Hippocampal formation (tissue), 2 donors: Measurements from ENCODE around the gene NEXN.
"Not testable (repeated sequence)": the region's sequence is repeated elsewhere in the genome, so short reads cannot be mapped to it uniquely, and the experiment has no call there.

Source experiments
- DNase-seq, 2 donors: peaks; one replicate each; lab custom pipeline; 2025; lab: John Stamatoyannopoulos, UW

Gene NEXN

DNA sequence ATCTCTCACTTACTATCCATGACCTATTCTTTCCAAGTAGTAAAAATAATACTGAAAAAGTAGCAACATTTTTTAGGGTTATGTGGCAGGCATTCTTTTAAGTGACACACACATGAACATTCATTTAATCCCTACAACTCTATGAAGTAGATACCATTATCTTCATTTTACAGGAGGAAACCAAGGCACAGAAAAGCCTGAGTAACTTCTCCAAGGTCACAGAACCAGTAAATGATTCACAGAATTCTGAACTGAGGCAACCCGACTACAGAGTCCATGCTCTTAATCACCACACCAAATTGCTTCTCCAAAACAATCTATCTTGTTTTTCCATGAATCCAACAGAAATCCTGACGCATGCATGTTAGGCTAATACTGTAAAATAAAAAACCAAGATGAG is 73.0 kb downstream of the NEXN start:
- no peak for DNase-seq

DNA sequence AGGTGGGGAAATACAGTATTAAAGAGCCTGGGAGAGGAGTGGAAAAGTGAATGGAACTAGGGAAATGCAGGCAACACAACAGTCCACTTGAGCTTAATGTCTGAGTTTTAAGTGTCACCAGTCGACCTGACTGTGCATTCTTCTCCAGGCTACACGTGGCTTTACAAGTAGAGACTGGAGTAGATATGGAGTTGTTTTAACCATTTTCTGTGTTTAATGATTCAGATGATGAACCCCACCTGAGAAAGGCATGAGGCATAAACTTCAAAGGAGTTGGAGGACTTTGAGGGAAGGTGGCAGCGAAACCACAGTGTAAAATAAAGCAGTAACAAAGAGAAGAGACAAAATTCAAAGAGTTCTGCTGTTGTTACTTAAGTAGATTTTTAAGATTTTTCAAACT is 77.9 kb downstream of the NEXN start:
- no peak for DNase-seq

DNA sequence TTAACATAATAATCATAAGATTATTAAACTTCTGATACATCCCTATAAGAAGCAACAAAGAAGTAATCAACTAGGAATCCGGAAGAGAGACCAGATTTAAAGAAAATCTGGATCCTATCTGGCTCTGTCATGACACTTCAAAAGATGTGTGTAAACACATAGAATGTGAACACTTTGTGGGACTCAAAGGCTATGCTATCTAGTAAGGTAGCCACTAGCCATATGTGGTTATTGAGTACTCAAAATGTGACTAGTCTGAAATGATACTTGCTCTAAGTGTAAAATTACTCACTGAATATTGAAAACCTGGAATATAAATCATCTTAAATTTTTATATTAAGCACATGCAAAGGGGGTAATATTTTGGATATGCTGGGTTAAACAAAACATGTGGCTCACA is 81.8 kb downstream of the NEXN start:
- DNase-seq: no peak

DNA sequence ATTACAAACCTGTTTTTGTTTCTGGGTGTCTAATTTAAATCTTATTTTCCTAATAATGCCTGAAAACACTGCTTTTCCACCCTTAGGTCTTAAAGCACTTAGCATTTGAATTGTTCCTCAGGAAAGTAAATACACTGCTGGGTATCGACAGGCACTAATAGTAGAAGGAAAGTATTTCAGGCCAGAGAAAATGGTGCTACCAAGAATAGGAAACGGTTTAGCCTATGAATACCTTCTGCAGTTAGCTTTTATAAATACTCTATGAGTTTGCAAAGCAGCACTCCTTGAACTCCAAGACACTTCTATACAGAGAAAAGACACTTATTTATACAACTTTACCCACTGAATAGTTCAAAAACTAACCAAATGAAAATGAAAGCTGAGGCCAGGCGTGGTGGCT is 83.7 kb downstream of the NEXN start:
- no peak for DNase-seq

DNA sequence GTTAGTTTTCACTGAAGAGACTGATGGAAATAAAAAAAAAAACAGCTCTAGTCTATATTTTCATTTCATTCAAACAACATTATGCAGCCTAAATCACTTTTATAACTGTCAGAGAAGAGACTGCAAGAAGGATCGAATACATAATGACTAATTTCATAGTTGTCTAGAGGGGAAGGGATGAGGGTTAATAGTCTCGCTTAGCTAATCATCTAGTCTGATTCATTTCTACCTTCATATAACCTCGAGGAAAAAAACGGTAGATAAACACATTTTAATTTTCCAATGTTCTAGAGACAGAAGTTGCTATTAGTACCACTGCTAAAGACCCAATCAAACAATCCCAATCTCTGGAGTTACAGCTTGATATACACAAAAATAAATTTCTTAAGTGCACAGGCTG is 87.0 kb downstream of the NEXN start:
- no peak for DNase-seq

DNA sequence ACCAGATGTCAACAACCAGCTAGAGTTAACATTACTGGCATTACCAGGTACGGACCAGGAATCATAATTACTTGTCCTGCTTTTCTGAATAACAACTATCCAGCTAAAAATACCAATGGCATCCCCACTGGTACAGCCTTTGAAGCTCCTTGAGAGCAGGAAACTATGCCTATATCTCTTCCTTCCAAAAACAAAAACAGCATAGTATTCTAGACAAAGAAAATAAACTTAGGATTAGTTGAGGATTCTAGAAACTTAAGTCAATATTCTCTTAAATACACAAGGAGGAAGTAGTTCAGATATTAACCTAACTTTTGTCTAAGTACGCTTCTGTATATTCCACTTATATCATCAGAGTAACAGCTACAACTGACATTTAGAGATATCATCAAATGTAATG is 87.5 kb downstream of the NEXN start:
- DNase-seq: no peak

DNA sequence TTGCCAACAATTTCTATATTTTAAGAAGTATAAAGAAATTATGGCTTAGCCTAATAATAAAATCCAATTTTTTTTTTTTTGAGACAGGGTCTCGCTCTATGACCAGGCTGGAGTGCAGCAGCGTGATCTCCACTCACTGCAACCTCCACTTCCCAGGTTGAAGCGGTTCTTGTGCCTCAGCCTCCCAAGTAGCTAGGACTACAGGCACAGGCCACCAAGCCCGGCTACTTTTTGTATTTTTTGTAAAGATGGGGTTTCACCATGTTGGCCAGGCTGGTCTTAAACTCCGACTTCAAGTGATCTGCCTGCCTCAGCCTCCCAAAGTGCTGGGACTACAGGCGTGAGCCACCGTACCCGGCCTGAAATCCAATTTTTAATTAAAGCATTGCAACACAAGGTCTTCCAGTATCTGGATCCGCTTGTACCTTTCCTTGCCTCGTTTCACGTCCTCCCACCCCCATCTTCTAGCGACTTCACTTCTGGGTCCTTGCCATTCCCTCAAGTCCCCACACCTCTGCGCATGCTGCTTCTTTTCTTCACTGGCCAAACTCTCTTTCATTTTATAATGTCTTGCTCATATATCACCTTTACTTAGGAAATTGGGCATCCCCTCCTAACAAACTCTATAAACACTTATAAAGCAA is 88.1 kb downstream of the NEXN start:
- DNase-seq: no peak

DNA sequence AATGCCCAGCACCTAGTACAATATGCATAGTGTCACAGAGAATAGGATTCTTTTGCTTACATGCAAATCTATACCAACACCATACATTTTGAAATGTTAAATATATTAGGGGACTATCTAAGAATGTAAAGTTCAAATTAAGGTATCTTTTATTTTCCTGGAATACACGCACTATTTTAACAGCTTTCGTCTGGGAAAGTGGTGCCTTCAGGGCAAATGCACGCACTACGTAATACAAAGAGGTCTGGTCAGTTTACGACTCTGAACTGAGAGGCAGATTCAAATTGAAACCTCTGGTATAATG is 89.5 kb downstream of the NEXN start:
- DNase-seq: no peak

DNA sequence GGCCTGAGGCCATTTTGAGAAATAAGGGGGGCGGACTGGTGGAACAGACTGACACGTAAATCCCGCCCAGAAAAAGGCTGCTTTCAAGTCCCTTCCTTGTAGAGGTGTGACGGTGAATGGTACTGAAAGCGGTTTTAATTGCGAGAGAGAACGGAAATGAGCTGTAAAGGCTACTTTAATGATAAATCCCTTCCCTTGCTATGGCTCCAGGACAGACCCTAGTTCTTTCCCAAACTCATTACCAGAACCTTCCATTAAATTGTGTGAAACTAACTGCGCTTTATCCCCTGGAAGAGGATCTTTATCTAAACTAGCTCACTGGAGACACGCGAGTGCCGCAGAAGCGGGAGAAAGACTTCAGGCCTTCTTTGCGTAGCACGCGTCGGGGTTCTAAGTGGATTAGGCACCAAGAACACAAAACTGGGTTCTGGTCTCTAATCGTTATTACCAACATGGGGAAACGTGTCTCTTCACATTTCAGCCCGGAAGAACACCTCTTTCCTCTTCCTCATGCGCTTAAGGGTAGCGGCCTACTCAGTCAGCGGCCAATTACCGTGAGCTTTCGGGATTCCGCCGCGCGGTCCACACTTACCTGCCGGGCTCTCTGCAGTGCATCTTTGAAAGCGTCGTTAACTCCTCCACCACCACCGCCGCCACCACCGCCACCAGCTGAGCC is 90.0 kb downstream of the NEXN start:
- peak in 1 of 2 donors; percentile 74 for DNase-seq

DNA sequence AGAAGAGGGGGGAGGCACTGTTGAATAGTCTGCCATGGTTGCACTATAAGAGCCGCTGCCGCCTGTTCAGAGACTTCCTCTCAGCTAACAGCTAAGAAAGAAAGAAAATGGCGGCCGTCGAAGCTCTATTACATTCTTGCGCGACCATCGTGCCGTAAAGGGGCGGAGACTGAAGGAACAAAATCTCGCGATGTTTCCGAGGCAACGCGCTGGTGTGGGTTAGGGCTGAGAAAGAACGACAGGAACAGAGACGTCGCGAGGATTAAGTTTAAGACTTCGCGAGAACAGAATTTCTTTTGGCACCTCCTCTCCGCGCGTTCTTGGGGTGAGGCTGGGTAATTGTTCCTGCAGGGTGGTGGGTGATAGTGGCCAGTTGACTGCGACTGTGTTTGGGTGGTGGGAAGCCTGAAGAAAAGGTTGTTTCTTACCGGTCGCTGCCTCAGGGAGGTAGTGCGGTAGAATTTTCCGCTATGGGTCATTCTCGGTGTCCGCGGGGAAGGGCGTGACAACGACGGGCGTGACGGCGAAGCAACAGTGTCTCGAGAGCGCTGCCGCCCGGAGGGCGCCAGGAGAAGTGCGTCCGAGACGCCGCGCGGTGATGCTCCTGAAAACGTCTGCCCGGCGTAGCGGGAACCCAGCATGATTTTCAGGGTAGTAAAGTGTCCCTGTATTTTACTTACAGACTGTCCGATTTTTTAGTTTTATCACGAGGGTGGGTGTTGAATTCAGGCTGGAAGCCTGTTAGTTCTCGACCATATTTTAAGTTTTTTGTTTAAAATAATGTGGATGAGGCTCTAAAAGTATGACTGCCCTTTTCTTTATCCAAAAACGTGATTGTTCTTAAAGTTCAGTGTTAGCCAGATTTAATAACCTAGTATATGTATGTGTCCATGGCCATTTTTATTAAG is 90.8 kb downstream of the NEXN start, which contains the start of gene FUBP1:
Gene FUBP1 (minus strand): TSS at position 104 of the 908 bp plus-strand sequence. CDS start 68 bp downstream, at position 36.
- peak; percentile 91 to 96 for DNase-seq

DNA sequence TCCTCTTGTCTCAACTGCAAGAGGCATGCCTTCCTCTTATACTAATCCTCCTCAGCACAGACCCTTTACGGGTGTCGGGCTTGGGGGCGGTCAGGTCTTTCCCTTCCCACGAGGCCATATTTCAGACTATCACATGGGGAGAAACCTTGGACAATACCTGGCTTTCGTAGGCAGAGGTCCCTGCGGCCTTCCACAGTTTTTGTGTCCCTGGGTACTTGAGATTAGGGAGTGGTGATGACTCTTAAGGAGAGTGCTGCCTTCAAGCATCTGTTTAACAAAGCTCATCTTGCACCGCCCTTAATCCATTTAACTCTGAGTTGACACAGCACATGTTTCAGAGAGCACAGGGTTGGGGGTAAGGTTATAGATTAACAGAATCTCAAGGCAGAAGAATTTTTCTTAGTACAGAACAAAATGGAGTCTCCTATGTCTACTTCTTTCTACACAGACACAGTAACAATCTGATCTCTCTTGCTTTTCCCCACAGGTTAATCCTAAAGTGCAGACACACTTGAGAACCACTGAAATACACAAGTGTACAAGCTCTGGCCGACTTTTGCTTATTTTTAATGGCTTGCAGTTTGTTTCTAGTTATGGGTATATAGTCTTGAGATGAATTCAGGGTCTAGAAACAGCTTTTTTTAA is 95.0 kb downstream of the NEXN start:
- not testable (repeated sequence) for DNase-seq

DNA sequence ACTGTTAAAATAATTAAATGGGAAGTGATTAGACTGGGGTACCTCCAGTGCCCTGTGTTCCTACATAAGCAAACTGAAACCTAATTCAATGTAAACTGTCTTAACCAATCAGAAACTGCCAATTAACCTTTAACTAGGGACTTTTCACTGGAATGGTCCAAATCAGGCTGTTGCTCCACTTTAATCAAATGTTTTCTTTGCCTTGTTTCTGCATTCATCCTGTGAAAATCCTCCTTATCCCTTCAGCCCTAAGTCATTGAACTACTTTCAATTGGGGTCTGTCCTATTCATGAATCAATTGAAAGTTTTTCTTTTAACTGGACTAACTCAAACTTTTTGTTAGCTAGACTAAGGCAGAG is 95.6 kb downstream of the NEXN start:
- DNase-seq: no peak

DNA sequence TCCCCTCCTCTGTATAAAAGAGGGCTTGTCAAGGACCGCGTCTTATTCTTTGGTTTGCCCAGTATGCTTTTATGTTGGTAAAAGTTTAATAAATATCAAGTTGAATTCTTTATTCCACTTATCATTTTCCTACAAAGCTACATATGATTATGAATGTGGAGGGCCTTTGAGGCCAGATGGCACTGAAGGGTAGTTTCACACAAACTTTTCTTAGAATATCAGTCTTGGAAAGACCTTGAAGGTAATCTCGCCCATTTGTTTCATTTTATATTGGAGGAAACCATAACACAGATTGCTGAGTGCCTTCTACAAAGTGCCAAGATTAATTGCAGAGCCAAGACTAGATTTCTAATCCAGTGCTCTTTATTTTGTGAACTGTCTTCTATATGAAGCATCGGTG is 96.2 kb downstream of the NEXN start:
- DNase-seq: no peak

DNA sequence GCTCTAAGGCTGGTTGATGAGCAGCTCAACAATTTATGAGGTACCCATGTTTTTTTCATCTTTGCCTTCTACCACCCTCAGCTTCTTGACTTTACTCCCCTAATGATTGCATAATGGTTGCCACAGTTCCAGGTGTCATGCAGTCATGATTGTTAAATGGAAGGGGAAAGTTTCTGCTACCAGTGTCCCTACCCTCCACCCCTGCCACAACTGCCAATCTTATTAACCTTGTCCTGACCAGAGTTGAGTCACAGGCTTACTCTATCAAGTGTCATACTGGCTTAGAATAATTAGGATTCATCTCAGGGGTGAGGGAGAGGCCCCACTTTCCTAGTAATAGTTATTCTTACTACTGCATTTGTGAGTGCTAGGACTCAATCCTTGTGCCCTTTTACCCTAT is 98.4 kb downstream of the NEXN start:
- no peak for DNase-seq

DNA sequence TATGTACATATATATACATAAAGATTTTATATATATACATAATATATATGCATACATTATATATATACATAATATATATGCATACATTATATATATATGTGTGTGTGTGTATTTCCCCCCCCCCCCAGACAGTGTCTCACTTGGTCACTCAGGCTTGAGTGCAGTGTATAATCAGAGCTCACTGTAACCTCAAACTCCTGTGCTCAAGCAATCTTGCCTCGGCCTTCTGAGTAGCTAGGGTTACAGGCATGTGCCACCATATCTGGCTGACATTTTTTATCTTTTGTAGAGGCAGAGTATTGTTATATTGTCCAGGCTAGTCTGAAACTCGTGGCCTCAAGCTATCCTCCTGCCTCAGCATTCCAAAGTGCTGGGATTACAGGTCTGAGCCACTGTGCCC is 99.5 kb downstream of the NEXN start:
- no peak for DNase-seq

DNA sequence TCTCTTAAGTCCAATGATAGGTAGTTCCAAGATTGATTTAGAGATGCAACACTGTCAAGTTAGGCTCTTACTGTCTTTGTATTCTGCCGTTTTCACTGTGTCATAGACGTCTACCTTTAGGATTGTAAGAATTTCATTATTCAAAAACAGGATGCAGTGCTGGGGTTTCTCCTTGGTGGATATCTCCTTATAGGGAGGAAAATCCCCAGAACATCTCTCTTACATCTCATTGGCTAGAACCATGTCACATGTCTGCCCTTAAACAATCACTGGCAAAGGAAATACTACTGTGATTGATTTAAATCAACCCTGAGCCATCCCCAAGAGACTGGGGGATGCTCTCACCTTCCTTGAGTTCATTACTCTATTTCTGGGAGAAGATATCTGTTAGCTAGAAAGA is 101.3 kb downstream of the NEXN start:
- no peak for DNase-seq

DNA sequence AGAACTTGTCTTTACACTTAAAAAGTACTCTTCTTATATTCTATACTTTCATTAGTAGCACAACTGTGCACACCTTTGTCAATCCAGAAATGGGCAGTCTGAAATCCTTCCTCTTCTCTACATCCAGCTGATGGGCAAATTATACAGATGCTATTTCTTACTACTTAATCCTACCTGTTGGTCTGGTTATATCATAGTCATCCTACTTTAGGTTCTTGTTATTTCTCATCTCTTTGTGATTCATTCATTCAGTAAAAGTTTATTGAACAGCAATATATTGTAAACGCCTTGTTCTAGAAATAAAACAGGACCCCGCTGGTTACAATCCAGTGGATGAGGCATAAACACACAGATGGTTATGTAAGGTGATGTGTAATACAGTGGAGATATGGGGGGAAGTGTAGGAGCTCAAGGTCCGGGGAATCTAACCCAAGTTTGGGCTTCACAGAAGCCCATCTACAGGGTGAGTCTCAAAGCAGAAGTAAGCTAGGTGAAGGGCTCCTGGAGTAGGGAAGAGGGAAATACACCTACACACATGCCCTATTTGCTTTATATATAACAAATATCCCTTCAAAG is 102.3 kb downstream of the NEXN start:
- DNase-seq: no peak

DNA sequence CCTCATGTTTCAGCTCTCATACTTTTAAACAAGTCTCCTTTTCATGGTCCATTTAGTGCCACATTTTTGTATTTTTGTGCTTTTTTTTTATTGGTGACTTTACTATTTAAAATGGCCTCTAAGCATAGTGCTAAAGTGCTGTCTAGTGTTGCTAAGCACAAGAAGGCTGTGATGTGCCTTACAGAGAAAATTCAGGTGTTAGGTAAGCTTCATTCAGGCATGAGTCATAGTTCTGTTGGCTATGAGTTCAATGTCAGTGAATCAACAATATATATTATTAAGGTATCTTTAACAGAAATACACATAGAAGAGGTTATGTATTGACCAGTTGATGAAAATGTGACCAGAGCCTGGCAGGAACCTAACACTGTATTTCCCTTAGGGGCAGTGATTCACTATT is 103.2 kb downstream of the NEXN start:
- no peak for DNase-seq
